ENCODE results near the gene MEF2C.

DNA sequence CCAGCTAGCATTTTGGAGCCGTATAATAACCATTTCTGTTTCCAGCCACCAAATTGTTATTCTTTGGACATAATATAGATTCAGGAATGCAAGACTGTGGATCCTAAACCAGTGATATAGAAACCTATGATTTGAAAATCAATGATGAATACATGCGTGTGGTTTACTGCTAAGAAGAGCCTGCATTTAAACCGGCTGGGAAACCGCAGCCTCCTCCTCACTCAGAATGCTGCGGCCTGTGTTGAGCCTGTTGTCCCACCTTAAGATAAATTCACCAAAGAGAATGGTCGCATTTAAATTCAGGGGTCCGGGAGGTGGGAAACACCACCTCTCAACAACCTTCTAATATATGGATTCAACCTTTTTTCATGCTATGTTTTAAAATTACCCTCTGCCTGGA lies 148.0 kb downstream of the MEF2C start:
- no peak for TF ChIP-seq POLR2A (IDR thresholded peaks at IDR 0.05)
- TF ChIP-seq, protein P1, sequence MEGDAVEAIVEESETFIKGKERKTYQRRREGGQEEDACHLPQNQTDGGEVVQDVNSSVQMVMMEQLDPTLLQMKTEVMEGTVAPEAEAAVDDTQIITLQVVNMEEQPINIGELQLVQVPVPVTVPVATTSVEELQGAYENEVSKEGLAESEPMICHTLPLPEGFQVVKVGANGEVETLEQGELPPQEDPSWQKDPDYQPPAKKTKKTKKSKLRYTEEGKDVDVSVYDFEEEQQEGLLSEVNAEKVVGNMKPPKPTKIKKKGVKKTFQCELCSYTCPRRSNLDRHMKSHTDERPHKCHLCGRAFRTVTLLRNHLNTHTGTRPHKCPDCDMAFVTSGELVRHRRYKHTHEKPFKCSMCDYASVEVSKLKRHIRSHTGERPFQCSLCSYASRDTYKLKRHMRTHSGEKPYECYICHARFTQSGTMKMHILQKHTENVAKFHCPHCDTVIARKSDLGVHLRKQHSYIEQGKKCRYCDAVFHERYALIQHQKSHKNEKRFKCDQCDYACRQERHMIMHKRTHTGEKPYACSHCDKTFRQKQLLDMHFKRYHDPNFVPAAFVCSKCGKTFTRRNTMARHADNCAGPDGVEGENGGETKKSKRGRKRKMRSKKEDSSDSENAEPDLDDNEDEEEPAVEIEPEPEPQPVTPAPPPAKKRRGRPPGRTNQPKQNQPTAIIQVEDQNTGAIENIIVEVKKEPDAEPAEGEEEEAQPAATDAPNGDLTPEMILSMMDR (IDR thresholded peaks at IDR 0.05), result no peak
